Upper lobe of left lung (tissue), 6 donors: ENCODE data around the gene ATG10. TPM values are rescaled to one million over a fixed set of nuclear protein-coding genes. Genes with fewer than 3 reads are reported as not detected.
"Not testable (repeated sequence)": the region's sequence is repeated elsewhere in the genome, so short reads cannot be mapped to it uniquely, and the experiment has no call there.

Experiments
- ATAC-seq, 2 donors: fragments of 200-7000 bp; cut with Tn5 transposase; one replicate each; pipeline ENCODE4 v1.9.1; 2022; ENCODE audit warnings: mild to moderate bottlenecking in 2 of 2, moderate library complexity in 2 of 2; ENCODE audit not compliant: low FRiP score in 2 of 2
- DNase-seq, 2 donors: peaks; one replicate each; pipeline ENCODE4 v3.0.0-alpha.2; 2019 to 2020
- H3K27ac ChIP-seq, 4 donors: fragments of 200-600 bp; sonication (generic); one replicate each; pipeline ENCODE4 v1.5.1; 2016 to 2019
- H3K27me3 ChIP-seq, 4 donors: fragments of 200-600 bp; sonication (generic); one replicate each; pipeline ENCODE4 v1.5.1; 2017 to 2019
- H3K36me3 ChIP-seq, 4 donors: fragments of 200-600 bp; sonication (generic); one replicate each; pipeline ENCODE4 v1.5.1; 2016 to 2019
- H3K4me1 ChIP-seq, 4 donors: fragments of 200-600 bp; sonication (generic); one replicate each; pipeline ENCODE4 v1.5.1; 2018 to 2019
- H3K4me3 ChIP-seq, 4 donors: fragments of 200-600 bp; sonication (generic); one replicate each; pipeline ENCODE4 v1.5.1; 2017 to 2019; ENCODE audit warnings: mild to moderate bottlenecking in 2 of 4, moderate library complexity in 1 of 4
- H3K9me3 ChIP-seq, 4 donors: fragments of 200-600 bp; sonication (generic); one replicate each; pipeline ENCODE4 v1.5.1; 2018 to 2019
- CTCF ChIP-seq, 6 experiments: fragments of 450-650 bp in 4 of 6; fragments of 200-600 bp in 2 of 6; sonication (generic) in 2 of 6; IDR thresholded peaks; one replicate each; pipeline ENCODE4 v1.5.1; 2016 to 2019; ENCODE audit warnings: antibody characterized with exemption in 6 of 6
- EP300 ChIP-seq, 4 donors: sonication (generic); formaldehyde crosslinking; IDR thresholded peaks; one replicate each; pipeline ENCODE4 v1.5.1; 2017; ENCODE audit warnings: antibody characterized with exemption in 4 of 4, control low read depth in 2 of 4
- POLR2A ChIP-seq, 4 donors: fragments of 450-650 bp; IDR thresholded peaks; one replicate each; pipeline ENCODE4 v1.5.1; 2016 to 2017; ENCODE audit warnings: antibody characterized with exemption in 4 of 4, mild to moderate bottlenecking in 2 of 4
- POLR2AphosphoS5 ChIP-seq, 2 donors: sonication (generic); formaldehyde crosslinking; IDR thresholded peaks; one replicate each; pipeline ENCODE4 v1.5.1; 2017; ENCODE audit warnings: antibody characterized with exemption in 2 of 2
- WGBS, 2 donors: methylation state at CpG; one replicate each; pipeline ENCODE4 v1.1.5; 2017 to 2018; 5-methylcytosine and 5-hydroxymethylcytosine counted together
- total RNA-seq, 6 donors: library from RNA; depleted of rRNA in 4 of 6; stranded (reverse); fragments of >200 nt in 4 of 6; gene quantifications; one replicate each; pipeline versions ENCODE4 v1.1.0 to v1.2.1, GENCODE V29; 2016 to 2021
- donor health status: DM: no; HTN: no; CAD: no; lungs with moderate emphysema.
- donor health status: DM: no; HTN: yes; CAD: no; lungs with severe emphysema.

The ATG10 gene
- total RNA-seq, 6 donors from 2014 or later: 1.00 to 9.4 (median 7.0) TPM

- TF ChIP-seq POLR2A (IDR thresholded peaks at IDR 0.05) (no peak), POLR2AphosphoS5 (IDR thresholded peaks at IDR 0.05) (no peak), EP300 (IDR thresholded peaks at IDR 0.05) (no peak), CTCF (IDR thresholded peaks at IDR 0.05) (no peak)
- Histone ChIP-seq H3K36me3 (no peaks in the 10 kb centered on the region), H3K9me3 (no peaks in the 10 kb centered on the region), H3K27ac (no peak overlapping the region), H3K4me3 (no peak overlapping the region), H3K27me3 (no peaks in the 10 kb centered on the region), H3K4me1 (no peaks in the 10 kb centered on the region)
- no peak for ATAC-seq
- no peak for DNase-seq
- 93 to 100% methylated on average over 1 of the region's 1 CpG for WGBS, 2 donors
Measured at GRCh38 chr5:82011761-82012160, 39.9 kb downstream of the ATG10 start.

GRCh38 chr5:82014644-82015043 lies 42.8 kb downstream of the ATG10 start:
- not testable (repeated sequence) for H3K4me1 ChIP-seq, H3K4me3 ChIP-seq, H3K36me3 ChIP-seq, H3K27ac ChIP-seq, H3K27me3 ChIP-seq, ATAC-seq, DNase-seq, H3K9me3 ChIP-seq
- WGBS, 2 donors: 97 to 98% methylated on average over 4 of the region's 4 CpGs

GRCh38 chr5:82018462-82018861 lies 46.6 kb downstream of the ATG10 start:
- Histone ChIP-seq H3K4me3 (no peak overlapping the region), H3K27ac (no peak overlapping the region), H3K9me3 (no peaks in the 10 kb centered on the region), H3K36me3 (no peaks in the 10 kb centered on the region), H3K27me3 (no peaks in the 10 kb centered on the region), H3K4me1 (no peaks in the 10 kb centered on the region)
- WGBS, 2 donors: 36 to 62% methylated on average over 1 of the region's 1 CpG
- TF ChIP-seq EP300 (IDR thresholded peaks at IDR 0.05): no peak
- TF ChIP-seq CTCF (IDR thresholded peaks at IDR 0.05): no peak
- no peak for TF ChIP-seq POLR2AphosphoS5 (IDR thresholded peaks at IDR 0.05)
- no peak for TF ChIP-seq POLR2A (IDR thresholded peaks at IDR 0.05)
- no peak for DNase-seq
- ATAC-seq: no peak

GRCh38 chr5:82019342-82020138 lies 47.7 kb downstream of the ATG10 start:
- H3K27me3 ChIP-seq: no peaks in the 10 kb centered on the region
- TF ChIP-seq POLR2A (IDR thresholded peaks at IDR 0.05) (no peak), POLR2AphosphoS5 (IDR thresholded peaks at IDR 0.05) (no peak), EP300 (IDR thresholded peaks at IDR 0.05) (no peak), CTCF (IDR thresholded peaks at IDR 0.05) (no peak)
- no peaks in the 10 kb centered on the region for H3K9me3 ChIP-seq
- H3K27ac ChIP-seq: no peak overlapping the region
- no peaks in the 10 kb centered on the region for H3K4me1 ChIP-seq
- no peak overlapping the region for H3K4me3 ChIP-seq
- no peak for DNase-seq
- ATAC-seq: no peak
- H3K36me3 ChIP-seq: no peaks in the 10 kb centered on the region
- 72 to 87% methylated on average over 3 to 5 of the region's 5 CpGs for WGBS, 2 donors

GRCh38 chr5:82022499-82022898 lies 50.7 kb downstream of the ATG10 start:
- no peak for DNase-seq
- H3K36me3 ChIP-seq: no peaks in the 10 kb centered on the region

More at GRCh38 chr5:82022499-82022898, 50.7 kb downstream of the ATG10 start:
- Histone ChIP-seq H3K4me1 (no peaks in the 10 kb centered on the region), H3K27ac (no peak overlapping the region), H3K9me3 (no peaks in the 10 kb centered on the region), H3K27me3 (no peaks in the 10 kb centered on the region), H3K4me3 (no peak overlapping the region)
- no peak for TF ChIP-seq POLR2AphosphoS5 (IDR thresholded peaks at IDR 0.05)
- no peak for TF ChIP-seq CTCF (IDR thresholded peaks at IDR 0.05)
- TF ChIP-seq POLR2A (IDR thresholded peaks at IDR 0.05): no peak
- no peak for TF ChIP-seq EP300 (IDR thresholded peaks at IDR 0.05)
- WGBS, 2 donors: 87 to 96% methylated on average over 1 of the region's 1 CpG
- no peak for ATAC-seq
